GM12878 (cell line): Measurements from ENCODE around the gene ASCC3. TPM values are rescaled to one million over a fixed set of nuclear protein-coding genes. Genes with fewer than 3 reads are reported as not detected.

Experiments
- ATAC-seq: fragments of 200-7000 bp; cut with Tn5 transposase; 3 replicates; pipeline ENCODE4 v1.9.1; 2020; ENCODE audit warnings: mild to moderate bottlenecking, moderate library complexity
- BruUV-seq: library from RNA; stranded (reverse); fragments of 400-500 nt; replicated peaks from 2 replicates; lab custom pipeline; 2021; lab: Mats Ljungman, UMichigan
- CTCF ChIA-PET: fragments of 300-600 bp; sonication (Branson Sonifier 250); formaldehyde crosslinking; extraction: SDS; loops from one replicate; lab custom pipeline; 2021; ENCODE audit warnings: inconsistent platforms; lab: Yijun Ruan, JAX
- POLR2A ChIA-PET: fragments of 350-600 bp; formaldehyde crosslinking; extraction: SDS; loops from one replicate; lab custom pipeline; 2021; ENCODE audit warnings: inconsistent platforms; lab: Charles Lee
- RAD21 ChIA-PET: fragments of 300-600 bp; sonication (Branson Sonifier 250); formaldehyde crosslinking; loops from one replicate; lab custom pipeline; 2023; ENCODE audit warnings: antibody characterized with exemption; ENCODE audit not compliant: unreplicated experiment; lab: Charles Lee
- SMC1A ChIA-PET: fragments of 300-600 bp; sonication (Branson Sonifier 250); formaldehyde crosslinking; loops from one replicate; lab custom pipeline; 2023; ENCODE audit not compliant: unreplicated experiment, uncharacterized antibody; lab: Charles Lee
- DNase-seq: peaks from one replicate; pipeline ENCODE4 v3.0.0-alpha.2; 2011; ENCODE audit warnings: low read depth, low spot score
- FAIRE-seq: peaks from 3 replicates; lab custom pipeline; 2011; peaks lifted over from hg19 to GRCh38; lab: Jason Lieb, UNC
- H2AFZ ChIP-seq: 2 replicates; pipeline ENCODE4 v1.6.0; 2011; ENCODE audit warnings: low read depth, low read length, control low read depth; ENCODE audit not compliant: control insufficient read depth
- H3K27ac ChIP-seq: 2 replicates; pipeline ENCODE4 v1.5.1; 2011; ENCODE audit warnings: control low read depth; ENCODE audit not compliant: control insufficient read depth, insufficient read depth
- H3K27me3 ChIP-seq, 2 experiments: replicated peaks in 1 of 2; 2 replicates each; pipeline versions ENCODE4 v1.6.0 to v1.6.1; 2011; ENCODE audit warnings: low read length in 1 of 2; ENCODE audit not compliant: control insufficient read depth in 2 of 2, insufficient read depth in 2 of 2
- H3K36me3 ChIP-seq, 2 experiments: 2 replicates each; pipeline ENCODE4 v1.5.1; 2011; ENCODE audit warnings: low read length in 1 of 2; ENCODE audit not compliant: control insufficient read depth in 2 of 2, insufficient read depth in 2 of 2
- H3K4me1 ChIP-seq: 2 replicates; pipeline ENCODE4 v1.6.1; 2011; ENCODE audit warnings: mild to moderate bottlenecking, low read length, moderate library complexity, mixed read lengths; ENCODE audit not compliant: control insufficient read depth, insufficient read depth
- H3K4me2 ChIP-seq: 2 replicates; pipeline ENCODE4 v1.6.0; 2011; ENCODE audit warnings: control low read depth; ENCODE audit not compliant: control insufficient read depth, insufficient read depth
- H3K4me3 ChIP-seq: fragments of 200-600 bp; sonication (generic); 2 replicates; pipeline ENCODE4 v1.5.1; 2016
- H3K79me2 ChIP-seq: 2 replicates; pipeline ENCODE4 v1.6.0; 2011; ENCODE audit warnings: low read length; ENCODE audit not compliant: control insufficient read depth, insufficient read depth
- H3K9ac ChIP-seq: 2 replicates; pipeline ENCODE4 v1.8.0; 2011; ENCODE audit warnings: low read length, control low read depth, mixed read lengths; ENCODE audit not compliant: control insufficient read depth, insufficient read depth
- H3K9me3 ChIP-seq: replicated peaks from 3 replicates; pipeline ENCODE4 v1.5.1; 2011; ENCODE audit warnings: mild to moderate bottlenecking, low read length; ENCODE audit not compliant: control insufficient read depth, insufficient read depth
- H4K20me1 ChIP-seq: 2 replicates; pipeline ENCODE4 v1.6.0; 2011; ENCODE audit not compliant: control insufficient read depth, insufficient read depth
- BACH1 ChIP-seq: fragments of 450-650 bp; IDR thresholded peaks from 2 replicates; pipeline ENCODE4 v1.6.1; 2017; ENCODE audit warnings: mild to moderate bottlenecking, borderline replicate concordance
- CBX3 ChIP-seq: fragments of 200-600 bp; sonication (generic); IDR thresholded peaks from 2 replicates; pipeline ENCODE4 v1.6.1; 2016; ENCODE audit warnings: low read depth, borderline replicate concordance
- CHD2 ChIP-seq: IDR thresholded peaks from 2 replicates; pipeline ENCODE4 v1.6.1; 2011; ENCODE audit warnings: low read depth, low read length, improper control_type of control experiment, borderline replicate concordance
- EGR1 ChIP-seq, 2 experiments: IDR thresholded peaks; 1 replicate in 1 of 2; 2 replicates in 1 of 2; pipeline ENCODE4 v1.6.1; 2011 to 2012; ENCODE audit warnings: low read depth in 2 of 2, low read length in 2 of 2, borderline replicate concordance in 1 of 2, mild to moderate bottlenecking in 1 of 2, moderate library complexity in 1 of 2
- FOXM1 ChIP-seq: IDR thresholded peaks from 2 replicates; pipeline ENCODE4 v1.6.1; 2012; ENCODE audit warnings: low read depth, mild to moderate bottlenecking, inconsistent platforms, low read length, moderate library complexity
- KLF5 ChIP-seq: fragments of 450-650 bp; IDR thresholded peaks from 2 replicates; pipeline ENCODE4 v1.6.1; 2014; ENCODE audit warnings: mild to moderate bottlenecking; ENCODE audit not compliant: partially characterized antibody
- NRF1 ChIP-seq: conservative IDR thresholded peaks from 2 replicates; pipeline ENCODE4 v1.6.1; 2011; ENCODE audit warnings: mild to moderate bottlenecking, low read depth, low read length, improper control_type of control experiment
- REST ChIP-seq: IDR thresholded peaks from 2 replicates; pipeline ENCODE4 v1.6.1; 2012; ENCODE audit warnings: mild to moderate bottlenecking, low read depth, low read length
- SKIL ChIP-seq: fragments of 450-650 bp; IDR thresholded peaks from 2 replicates; pipeline ENCODE4 v1.6.1; 2017; ENCODE audit warnings: mild to moderate bottlenecking, low read depth, inconsistent platforms; ENCODE audit not compliant: poor library complexity, severe bottlenecking
- TCF7 ChIP-seq: IDR thresholded peaks from 2 replicates; pipeline ENCODE4 v1.6.1; 2014; ENCODE audit warnings: antibody characterized with exemption, borderline replicate concordance
- USF1 ChIP-seq: IDR thresholded peaks from 2 replicates; pipeline ENCODE4 v1.6.1; 2011; ENCODE audit warnings: borderline replicate concordance, low read depth, mild to moderate bottlenecking, moderate library complexity, mixed read lengths, low read length; ENCODE audit not compliant: insufficient read depth; ENCODE audit errors: extremely low read length
- ZBTB40 ChIP-seq: fragments of 450-650 bp; IDR thresholded peaks from 2 replicates; pipeline ENCODE4 v1.6.1; 2016; ENCODE audit warnings: mild to moderate bottlenecking, moderate library complexity, borderline replicate concordance
- WGBS: methylation state at CpG from one replicate; pipeline ENCODE4 v1.1.6; 2016; ENCODE audit warnings: low lambda C conversion rate; ENCODE audit not compliant: insufficient replicate concordance, insufficient coverage; ENCODE audit errors: missing lambda C conversion rate; 5-methylcytosine and 5-hydroxymethylcytosine counted together
- in situ Hi-C: fragments of 300-500 bp; cut with MboI; formaldehyde crosslinking; loops from 9 replicates; pipeline ENCODE4 v1.14.3; 2018; ENCODE audit warnings: mixed read lengths
- intact Hi-C: fragments of 100-400 bp; cut with micrococcal nuclease; formaldehyde crosslinking; loops from one replicate; pipeline ENCODE4 v1.14.2; 2022; ENCODE audit not compliant: unreplicated experiment
- polyA plus RNA-seq, 11 experiments: library from polyadenylated mRNA; depleted of rRNA in 4 of 11; unstranded in 6 of 11; stranded (reverse) in 5 of 11; fragments of >200 nt; fragmentation: Nextera tagmentation in 4 of 11; fragmentation: Illumina TruSeq in 1 of 11; extraction: Ambion mirVana in 4 of 11; extraction: Trizol in 1 of 11; gene quantifications; 1 replicate in 1 of 11; 2 replicates in 10 of 11; pipeline versions ENCODE4 v1.2.1 to v1.2.3, GENCODE V29; 2011 to 2016; ENCODE audit warnings: inconsistent platforms in 2 of 11, missing spikeins in 2 of 11, low read depth in 1 of 11
- total RNA-seq, 4 experiments: library from RNA; depleted of rRNA in 3 of 4; stranded (reverse); fragments of >200 nt in 3 of 4; fragmentation: Illumina TruSeq in 1 of 4; extraction: Trizol in 1 of 4; gene quantifications; 2 replicates each; pipeline versions ENCODE4 v1.2.1 to v1.2.3, GENCODE V29; 2013 to 2021

Gene ASCC3
- total and polyA plus RNA-seq, 10 of the 15 experiments (the other 5 are each of a cell fraction or from before 2014, with no cell fraction given): 19.9 to 76.2 (median 55.9) TPM

GRCh38 chr6:100865525-100865924 lies 15.6 kb downstream of the ASCC3 start:
- FAIRE-seq (no peak), ATAC-seq (no peak), DNase-seq (no peak)
- ChIA-PET POLR2A (interaction anchor here (0.8 kb wide), 1 partner anchor 16 kb away, joined by 4 read pairs; the partner anchor contains the start of gene ASCC3), SMC1A (interaction anchor here (0.6 to 2.3 kb wide), 4 partner anchors 8 to 61 kb away, joined by 3 to 7 read pairs (median 3); no protein-coding TSS in a partner anchor), RAD21 (interaction anchor here (1.1 to 1.6 kb wide), 2 partner anchors 9 to 15 kb away, joined by 3 to 4 read pairs; partner anchors contain the start of gene ASCC3), CTCF (interaction anchor here (1.3 to 2.3 kb wide), 4 partner anchors 8 to 36 kb away, joined by 3 to 8 read pairs (median 4); no protein-coding TSS in a partner anchor)
- Histone ChIP-seq H3K79me2 (peaks cover 11% of the 10 kb centered on the region), H3K9me3 (no peaks in the 10 kb centered on the region; the same call in none of the 3 replicates), H3K36me3 (peaks cover 2 to 38% of the 10 kb centered on the region in 2 experiments; a peak in 3 of 4 replicates), H3K27ac (no peak overlapping the region), H4K20me1 (no peaks in the 10 kb centered on the region), H3K27me3 (no peaks in the 10 kb centered on the region), H3K4me1 (no peaks in the 10 kb centered on the region), H3K4me2 (no peak overlapping the region), H3K4me3 (no peak overlapping the region), H3K9ac (no peak overlapping the region), H2AFZ (no peak overlapping the region)
- in situ Hi-C loops (no loop called here), intact Hi-C loops (no loop called here)
- WGBS: 95% methylated on average over 2 of the region's 2 CpGs
- BruUV-seq: no TSS peak
- no peak for TF ChIP-seq SKIL
- no peak for TF ChIP-seq CHD2
- no peak for TF ChIP-seq ZBTB40
- TF ChIP-seq BACH1: no peak
- TF ChIP-seq USF1: no peak
- no peak for TF ChIP-seq KLF5
- TF ChIP-seq REST: no peak
- TF ChIP-seq NRF1: no peak
- no peak for TF ChIP-seq EGR1 (IDR thresholded peaks at IDR 0.05; ENCODE audit: borderline replicate concordance in 1 of 2, low read depth in 2 of 2, low read length in 2 of 2)
- no peak for TF ChIP-seq FOXM1
- no peak for TF ChIP-seq TCF7
- TF ChIP-seq CBX3: no peak
